ENCODE data around the gene COL4A1.

The COL4A1 gene

GRCh38 chr13:110273254-110273653, 33.7 kb downstream of the COL4A1 start:
- no peak for DNase-seq (ENCODE audit: low spot score)

DNA sequence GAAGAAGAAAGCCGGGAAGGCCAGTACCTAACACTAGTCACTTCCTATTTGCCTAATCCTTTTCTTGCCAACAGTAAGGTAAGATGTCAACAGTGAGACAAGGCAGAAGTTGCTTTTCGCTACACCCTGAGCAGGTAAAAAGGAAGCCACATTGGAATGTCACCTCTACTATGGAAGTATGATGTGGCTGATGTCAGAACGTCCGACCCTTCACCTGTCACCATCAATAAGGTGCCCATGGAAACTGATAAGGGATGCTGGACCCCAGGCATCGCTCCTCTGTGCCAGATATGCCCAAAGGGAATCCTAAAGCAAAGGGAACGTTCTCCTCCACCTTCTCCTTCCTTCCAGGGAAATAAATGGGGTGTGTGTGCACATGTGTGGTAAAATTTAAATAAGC, 34.3 kb downstream of the COL4A1 start:
- no peak for DNase-seq (ENCODE audit: low spot score)

GRCh38 chr13:110272227-110272626, 34.7 kb downstream of the COL4A1 start:
- no peak for DNase-seq (ENCODE audit: low spot score)

GRCh38 chr13:110271313-110271712, 35.6 kb downstream of the COL4A1 start:
- no peak for DNase-seq (ENCODE audit: low spot score)

DNA sequence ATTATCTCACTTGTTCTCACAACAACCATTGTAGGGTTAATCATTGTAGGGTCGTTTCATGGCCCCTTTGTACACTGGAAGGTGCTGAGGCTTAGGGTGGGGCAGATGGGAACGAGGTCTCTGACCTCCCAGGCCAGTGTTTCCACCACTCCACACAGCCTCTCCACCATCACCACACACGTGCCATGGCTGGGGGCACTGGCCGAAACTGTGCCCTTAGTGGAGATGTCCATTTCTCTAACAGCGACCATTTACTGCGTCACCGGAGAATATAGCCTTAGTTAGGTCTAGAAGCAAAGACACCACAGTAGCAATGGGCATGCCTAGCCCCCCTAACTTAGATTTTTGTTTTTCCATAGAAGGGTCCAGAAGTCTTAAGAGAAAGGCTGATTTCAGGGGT, 36.5 kb downstream of the COL4A1 start:
- no peak for DNase-seq (ENCODE audit: low spot score)

DNA sequence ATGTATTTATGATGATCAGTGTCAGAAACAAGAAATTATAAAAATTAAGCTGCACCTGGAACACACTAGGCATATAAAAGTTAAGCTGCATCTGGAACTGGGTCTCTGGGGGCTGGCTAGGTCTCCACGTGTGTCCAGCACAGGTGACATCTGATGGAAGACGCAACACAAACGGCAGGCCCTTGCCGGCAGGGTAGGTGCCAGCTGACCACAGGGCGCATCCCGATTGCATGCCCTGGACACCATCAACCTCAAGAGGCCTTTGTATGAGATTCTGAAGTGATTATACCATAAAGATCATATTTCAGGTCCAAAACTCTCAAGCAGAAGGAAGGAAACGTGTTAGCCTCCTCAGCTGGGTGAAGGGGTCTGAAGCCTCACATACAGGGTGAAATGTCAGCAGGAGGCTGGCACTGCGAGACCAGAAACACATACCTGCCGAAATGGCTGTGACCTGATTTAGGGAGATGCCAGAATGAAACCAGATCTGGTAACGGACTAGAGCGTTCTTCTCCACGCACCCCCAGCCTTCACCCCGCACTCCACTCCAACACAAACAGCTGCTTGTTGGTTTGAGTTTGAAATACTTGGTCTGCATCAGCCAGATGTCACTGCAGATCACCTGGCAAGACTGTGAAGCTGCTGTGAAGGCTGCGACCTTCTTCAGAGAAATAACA, 37.3 kb downstream of the COL4A1 start:
- no peak for DNase-seq (ENCODE audit: low spot score)

- no peak for DNase-seq (ENCODE audit: low spot score)
These were observed 38.3 kb downstream of the COL4A1 start for GRCh38 chr13:110268576-110269185.

DNA sequence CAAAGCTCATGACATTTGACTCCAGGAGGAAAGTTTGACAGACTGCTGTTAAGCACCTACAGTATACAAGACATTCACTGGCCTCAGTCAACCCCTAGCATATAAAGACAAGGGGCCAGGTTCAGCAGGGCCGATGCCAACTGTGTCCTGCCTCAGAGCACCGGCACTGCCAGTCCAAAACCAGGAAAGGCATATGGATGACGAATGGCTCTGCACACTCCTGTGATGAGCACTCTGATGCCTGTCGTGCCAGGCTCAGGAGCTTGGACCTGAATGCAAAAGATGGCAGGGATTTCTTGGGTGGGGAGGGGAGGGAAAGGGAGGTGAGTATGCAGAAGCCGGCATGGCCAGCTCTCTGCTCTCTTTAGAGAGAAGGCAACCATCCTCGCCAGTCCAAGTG, 38.9 kb downstream of the COL4A1 start:
- no peak for DNase-seq (ENCODE audit: low spot score)

DNA sequence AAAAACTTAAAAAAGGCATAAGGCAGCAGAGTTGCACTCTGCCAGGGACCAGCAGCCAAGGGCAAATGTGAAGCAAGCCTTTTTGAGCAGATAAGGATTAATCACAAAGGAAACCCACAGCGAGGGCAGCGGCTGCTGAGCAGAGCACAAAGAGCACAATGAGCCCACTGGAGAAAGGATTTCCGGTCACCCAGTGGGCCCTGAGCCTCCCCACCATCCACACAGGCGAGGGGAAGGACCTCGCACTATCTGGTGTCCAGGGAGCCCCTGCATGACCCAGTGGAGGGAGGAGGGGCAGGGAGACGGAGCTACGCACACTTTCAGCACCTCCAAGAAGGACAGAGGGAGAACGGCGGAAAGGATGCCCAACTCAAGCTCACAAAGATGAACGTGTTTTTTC, 40.0 kb downstream of the COL4A1 start:
- DNase-seq (ENCODE audit: low spot score) = no peak

- DNase-seq (ENCODE audit: low spot score) = no peak
These were observed 40.5 kb downstream of the COL4A1 start for GRCh38 chr13:110266431-110266809.

- DNase-seq (ENCODE audit: low spot score) = no peak
These were observed 41.1 kb downstream of the COL4A1 start for GRCh38 chr13:110265682-110266430.

GRCh38 chr13:110265341-110265681, 41.6 kb downstream of the COL4A1 start:
- no peak for DNase-seq (ENCODE audit: low spot score)

DNA sequence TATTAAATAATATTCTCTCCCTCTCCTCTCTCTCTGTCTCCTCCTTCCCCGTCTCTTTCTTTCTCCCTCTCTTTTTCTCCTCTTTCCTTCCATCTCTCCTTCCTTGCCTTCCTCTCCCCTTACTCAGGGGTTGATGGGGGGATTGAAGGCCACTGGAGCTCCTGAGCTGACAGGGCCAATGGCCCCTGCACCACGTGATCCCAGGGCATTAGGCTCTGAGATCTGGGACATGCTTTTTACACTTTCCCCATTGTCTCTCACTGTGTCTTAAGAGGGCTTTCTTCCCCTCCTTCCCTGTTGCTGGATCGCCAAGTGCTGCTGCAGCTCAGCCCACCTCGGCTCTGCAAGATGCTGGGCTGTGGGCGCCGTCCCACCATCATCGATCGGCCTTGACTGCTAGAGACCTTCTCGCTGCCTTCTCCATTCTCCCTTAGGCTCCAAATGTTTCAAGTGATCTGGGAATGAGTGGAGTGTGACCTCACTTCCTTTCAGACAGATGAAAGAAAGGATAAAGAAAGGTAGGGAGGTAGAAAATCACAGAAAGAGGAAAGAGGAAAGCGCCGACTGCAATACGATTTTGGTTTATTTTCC, 42.2 kb downstream of the COL4A1 start:
- no peak for DNase-seq (ENCODE audit: low spot score)

DNA sequence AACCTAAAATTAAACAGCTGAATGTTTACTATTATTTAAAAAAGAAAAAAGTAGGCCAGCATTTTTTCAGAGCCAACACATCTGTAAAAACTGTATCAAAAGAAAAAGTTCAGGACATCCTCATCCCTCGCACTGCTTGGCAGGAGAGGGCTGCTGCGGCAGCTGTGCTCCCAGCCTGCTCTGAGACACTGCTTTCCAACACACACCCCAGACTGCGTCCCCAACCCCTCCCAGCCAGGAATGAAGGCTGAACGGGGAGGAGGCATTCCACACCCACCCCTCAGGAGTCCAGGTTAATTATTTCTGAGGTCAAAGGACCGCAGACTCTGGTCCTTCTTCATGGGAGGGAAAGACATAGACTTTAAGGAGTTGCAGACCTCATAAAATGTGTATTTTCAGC, 43.1 kb downstream of the COL4A1 start:
- no peak for DNase-seq (ENCODE audit: low spot score)

DNA sequence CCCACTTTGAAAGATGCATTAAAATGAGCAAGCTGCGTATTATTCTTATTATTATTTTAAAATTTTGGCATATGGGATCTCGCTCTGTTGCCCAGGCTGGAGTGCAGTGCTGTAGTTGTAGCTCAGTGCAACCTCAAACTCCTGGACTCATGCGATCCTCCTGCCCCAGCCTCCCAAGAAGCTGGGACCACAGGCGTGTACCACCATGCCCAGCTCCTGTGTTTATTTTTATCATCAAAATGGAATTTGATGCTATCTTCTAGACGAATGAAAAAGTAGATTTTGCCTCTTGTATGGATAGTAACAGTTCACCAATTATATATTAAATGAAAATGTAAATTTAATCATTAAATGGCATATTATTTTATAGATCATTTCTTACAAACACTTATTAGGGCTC, 43.6 kb downstream of the COL4A1 start:
- DNase-seq (ENCODE audit: low spot score) = no peak

GRCh38 chr13:110262508-110263291, 44.3 kb downstream of the COL4A1 start:
- DNase-seq (ENCODE audit: low spot score) = no peak

GRCh38 chr13:110262082-110262436, 44.9 kb downstream of the COL4A1 start:
- no peak for DNase-seq (ENCODE audit: low spot score)

GRCh38 chr13:110261166-110262081, 45.5 kb downstream of the COL4A1 start:
- no peak for DNase-seq (ENCODE audit: low spot score)

GRCh38 chr13:110259651-110260050, 47.3 kb downstream of the COL4A1 start:
- no peak for DNase-seq (ENCODE audit: low spot score)

DNA sequence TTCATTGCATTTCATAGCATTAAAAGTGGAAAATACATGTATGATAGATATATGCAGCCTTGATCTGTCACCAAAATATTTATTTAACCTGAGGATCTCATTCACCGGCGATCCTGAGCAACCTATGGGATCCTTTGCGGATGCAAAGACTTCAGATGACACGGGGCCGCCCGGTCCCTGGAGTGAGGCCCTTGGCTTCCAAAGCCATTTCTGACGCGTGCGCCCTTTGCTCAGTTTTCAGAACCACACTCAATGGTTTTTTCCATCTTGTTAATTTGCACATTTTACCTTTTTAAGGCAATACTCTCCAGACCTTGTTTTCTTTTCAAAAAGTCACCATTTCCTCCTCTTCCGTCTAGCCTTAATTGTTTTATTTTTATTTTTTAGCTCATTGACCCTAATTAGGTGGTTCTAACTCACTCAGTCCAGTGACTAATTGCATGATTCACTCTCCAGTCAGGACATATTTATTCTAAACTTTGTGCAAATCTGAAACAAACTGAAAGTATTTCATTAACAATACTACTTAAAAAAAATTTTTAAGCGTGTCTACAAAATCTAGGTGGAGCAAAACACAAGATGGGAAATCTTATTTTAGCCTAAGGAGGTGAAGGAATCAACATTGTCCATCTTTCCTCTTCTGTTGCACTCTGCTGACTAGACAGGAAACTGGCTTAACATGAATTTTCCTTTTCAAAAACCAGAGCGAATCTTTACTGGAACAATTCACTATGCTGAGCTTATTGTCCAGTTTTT, 47.9 kb downstream of the COL4A1 start:
- DNase-seq (ENCODE audit: low spot score) = no peak

- no peak for DNase-seq (ENCODE audit: low spot score)
These were observed 49.5 kb downstream of the COL4A1 start for GRCh38 chr13:110257408-110257807.
